SW480 (cell line): Measurements from ENCODE around the gene PPP1R3F.

ENCODE experiments used
- DNase-seq: peaks from one replicate; pipeline ENCODE4 v3.0.0-alpha.2; 2016; ENCODE audit warnings: low spot score

The PPP1R3F gene

DNA sequence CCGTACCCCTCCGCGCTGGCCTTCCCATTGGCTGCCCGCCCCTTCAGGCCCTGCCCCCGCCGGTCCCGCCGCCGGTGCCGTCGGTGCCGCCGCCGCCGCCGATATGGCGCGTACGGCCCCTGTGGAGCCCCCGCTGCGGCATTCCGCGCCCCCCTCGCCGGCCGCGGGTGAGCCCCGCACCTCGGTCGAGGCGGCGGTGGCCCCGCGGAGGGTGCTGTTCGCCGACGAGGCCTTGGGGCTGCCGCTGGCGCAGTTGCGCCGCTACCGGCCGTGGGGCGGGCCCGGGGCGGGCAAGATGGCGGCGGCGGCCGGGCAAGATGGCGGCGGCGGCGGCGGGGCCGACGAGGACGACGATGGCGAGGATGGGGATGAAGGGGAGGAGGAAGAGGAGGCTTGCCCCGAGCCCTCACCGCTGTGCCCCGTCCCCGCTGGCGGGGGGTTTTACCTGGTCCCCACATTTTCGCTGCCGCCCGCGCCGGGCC is at the start of gene PPP1R3F:
Gene PPP1R3F (plus strand): TSS at position 27 of the 482 bp plus-strand sequence. CDS start 77 bp downstream, at position 104.
- DNase-seq = no peak

GRCh38 chrX:49220100-49220499 is 49.5 kb upstream of the PPP1R3F start:
- no peak for DNase-seq

GRCh38 chrX:49221868-49222267 is 47.7 kb upstream of the PPP1R3F start:
- no peak for DNase-seq

- DNase-seq = no peak
Measured at GRCh38 chrX:49225858-49226257, 43.7 kb upstream of the PPP1R3F start.

DNA sequence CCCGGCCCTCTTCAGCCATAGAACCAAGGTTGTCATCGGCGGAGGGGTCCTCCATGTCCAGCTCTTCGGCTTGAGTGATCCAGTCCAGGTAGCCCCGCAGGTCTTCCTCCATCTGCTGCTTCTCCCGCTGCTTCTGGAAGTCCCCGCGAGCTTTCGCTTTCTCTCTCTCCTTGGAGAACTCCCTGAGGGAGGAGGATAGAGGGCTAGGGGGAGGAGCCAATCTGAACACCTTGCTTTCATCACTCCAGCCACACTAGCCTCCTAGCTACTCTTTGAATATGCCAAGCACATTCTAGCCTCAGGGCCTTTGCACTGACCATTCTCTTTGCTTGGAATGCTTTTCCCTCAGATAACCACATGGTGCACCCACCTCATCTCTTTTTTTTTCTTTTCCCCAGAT is 42.6 kb upstream of the PPP1R3F start:
- no peak for DNase-seq

GRCh38 chrX:49227726-49228125 is 41.9 kb upstream of the PPP1R3F start:
- no peak for DNase-seq

GRCh38 chrX:49228185-49228584 is 41.4 kb upstream of the PPP1R3F start:
- no peak for DNase-seq

- peak; percentile 82 for DNase-seq
Measured at GRCh38 chrX:49230500-49231232, 38.9 kb upstream of the PPP1R3F start.

- no peak for DNase-seq
Measured at GRCh38 chrX:49231333-49232000, 38.1 kb upstream of the PPP1R3F start.

- DNase-seq = no peak
Measured at GRCh38 chrX:49232525-49232924, 37.1 kb upstream of the PPP1R3F start.

- DNase-seq = no peak
Measured at GRCh38 chrX:49233176-49233575, 36.4 kb upstream of the PPP1R3F start, which contains the start of gene CACNA1F. CACNA1F (minus strand) TSS chrX:49233340; CDS start chrX:49233309, 31 bp downstream.

DNA sequence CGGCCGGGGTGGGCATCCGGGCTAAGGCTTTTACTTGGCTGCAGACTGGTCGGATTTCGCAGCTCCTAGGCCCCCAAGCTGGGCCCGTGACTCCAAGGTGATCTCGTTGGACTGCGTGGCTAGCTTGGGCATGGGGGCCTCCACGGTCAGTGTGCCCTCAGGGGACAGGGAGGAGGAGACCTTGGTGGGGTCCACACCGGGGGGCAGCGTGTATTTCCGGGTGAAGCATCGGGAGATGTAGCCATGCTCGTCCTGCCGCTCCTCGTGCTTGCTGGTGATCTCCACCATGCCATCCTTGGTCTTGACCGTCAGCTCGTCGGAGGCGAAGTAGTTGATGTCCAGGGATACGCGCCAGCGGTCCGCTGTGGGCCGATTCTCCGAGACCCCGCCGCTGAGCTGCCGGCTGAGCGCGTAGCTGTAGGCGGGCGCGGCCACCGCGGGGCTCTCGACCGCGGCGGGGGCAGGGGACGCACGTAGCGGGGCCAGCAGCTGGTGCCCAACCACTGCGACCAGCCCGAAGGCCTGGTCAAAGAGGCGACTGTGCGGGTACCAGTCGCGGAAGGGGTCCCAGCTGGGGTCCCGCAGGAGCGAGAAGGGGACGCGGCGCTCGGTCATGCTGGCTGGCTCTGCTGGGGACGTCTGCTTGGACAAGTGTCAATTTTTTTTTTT is 35.6 kb upstream of the PPP1R3F start:
- no peak for DNase-seq

DNA sequence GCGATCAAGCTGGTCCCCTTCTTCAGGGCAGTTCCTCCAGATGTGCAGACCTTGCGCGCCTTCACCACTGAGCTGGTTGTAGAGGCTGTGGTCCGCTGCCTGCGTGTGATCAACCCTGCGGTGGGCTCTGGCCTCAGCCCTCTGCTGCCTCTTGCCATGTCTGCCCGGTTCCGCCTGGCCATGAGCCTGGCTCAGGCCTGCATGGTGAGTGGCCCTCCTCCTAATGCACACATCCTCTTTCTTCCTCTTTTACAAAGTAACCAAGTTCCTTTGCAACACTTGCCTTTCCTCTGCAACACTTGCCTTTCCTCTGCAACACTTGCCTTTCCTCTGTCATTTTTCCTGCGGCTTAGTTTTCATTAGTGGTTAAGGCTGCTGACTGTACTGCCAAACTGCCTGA is 32.5 kb upstream of the PPP1R3F start:
- DNase-seq = no peak

DNA sequence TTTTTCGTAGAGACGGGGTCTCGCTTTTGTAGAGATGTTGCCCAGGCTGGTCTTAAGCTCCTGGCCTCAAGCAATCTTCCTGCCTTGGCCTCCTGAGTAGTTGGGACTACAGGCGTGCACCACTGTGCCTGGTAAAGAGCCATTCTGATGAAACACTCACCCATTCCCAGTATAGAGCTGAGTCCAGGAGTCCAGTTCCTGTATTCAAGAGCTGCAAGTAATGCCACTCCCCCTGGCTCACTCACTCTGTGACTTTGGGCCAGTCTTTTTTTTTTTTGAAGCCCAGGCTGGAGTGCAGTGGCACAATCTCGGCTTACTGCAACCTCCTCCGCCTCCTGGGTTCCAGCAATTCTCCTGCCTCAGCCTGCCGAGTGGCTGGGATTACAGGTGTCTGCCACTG is 30.9 kb upstream of the PPP1R3F start:
- no peak for DNase-seq

DNA sequence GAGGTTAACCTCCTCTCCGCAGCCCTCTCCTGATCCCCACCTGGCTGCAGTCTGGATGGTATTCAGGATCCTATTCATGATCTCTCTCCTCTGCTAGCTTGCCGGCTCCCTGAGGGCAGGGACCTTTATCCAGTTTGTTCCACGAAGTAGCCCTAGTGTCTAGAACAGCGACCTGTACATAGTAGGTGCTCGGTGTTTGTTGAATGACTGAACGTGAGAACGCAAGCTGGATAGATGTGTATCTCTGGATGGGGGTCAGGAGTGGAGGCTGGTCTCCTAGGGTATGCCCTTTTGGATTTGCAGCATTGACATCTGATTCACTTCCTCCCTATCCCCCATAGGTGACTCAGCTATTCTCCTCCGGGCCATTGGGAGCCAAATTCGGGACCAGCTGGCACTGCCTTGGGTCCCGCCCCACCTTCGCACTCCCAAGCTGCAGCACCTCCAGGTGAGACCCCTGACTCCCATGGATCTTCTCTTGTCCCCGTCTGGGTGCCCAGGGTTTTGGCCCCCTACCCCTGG is 27.0 kb upstream of the PPP1R3F start:
- DNase-seq = no peak

- DNase-seq = no peak
Measured at GRCh38 chrX:49243166-49243565, 26.4 kb upstream of the PPP1R3F start.

- no peak for DNase-seq
Measured at GRCh38 chrX:49244207-49244606, 25.4 kb upstream of the PPP1R3F start.

- DNase-seq = no peak
Measured at GRCh38 chrX:49246541-49246940, 23.1 kb upstream of the PPP1R3F start.

DNA sequence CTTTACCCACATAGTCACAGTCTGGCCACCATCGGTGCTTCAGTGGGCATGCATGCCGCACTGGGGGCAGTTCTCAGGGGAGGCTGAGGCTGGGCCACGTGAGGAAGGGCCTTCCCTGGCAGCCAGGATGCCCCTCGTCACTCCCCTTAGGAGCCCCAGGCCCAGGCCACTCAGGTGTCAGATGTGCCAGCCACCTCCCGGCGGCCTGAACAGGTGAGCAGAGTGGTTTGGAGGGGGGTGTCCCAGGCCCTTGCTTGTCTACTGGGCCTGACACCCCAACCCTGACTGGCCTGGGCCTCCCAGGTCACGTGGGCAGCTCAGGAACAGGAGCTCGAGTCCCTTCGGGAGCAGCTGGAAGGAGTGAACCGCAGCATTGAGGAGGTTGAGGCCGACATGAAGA is 22.2 kb upstream of the PPP1R3F start:
- DNase-seq = no peak

GRCh38 chrX:49247916-49248811 is 21.4 kb upstream of the PPP1R3F start:
- DNase-seq = no peak

- no peak for DNase-seq
Measured at GRCh38 chrX:49249071-49249470, 20.5 kb upstream of the PPP1R3F start.

GRCh38 chrX:49249616-49250015 is 20.0 kb upstream of the PPP1R3F start:
- no peak for DNase-seq
